Heart left ventricle (tissue), 16 donors: ENCODE measurements around the gene TGFB1. TPM values are rescaled to one million over a fixed set of nuclear protein-coding genes. Genes with fewer than 3 reads are reported as not detected.
A peak's percentile ranks its signal among the peaks of the same experiment; 100 is the strongest.

ENCODE experiments used
- ATAC-seq, 4 donors: fragments of 200-7000 bp; cut with Tn5 transposase; one replicate each; pipeline ENCODE4 v1.9.1; 2020 to 2022; ENCODE audit warnings: moderate library complexity in 4 of 4, mild to moderate bottlenecking in 3 of 4, moderate number of reproducible peaks in 1 of 4
- DNase-seq, 5 donors: peaks; one replicate each; pipeline ENCODE4 v3.0.0-alpha.2; 2020
- H3K27ac ChIP-seq, 12 donors: fragments of 200-600 bp; sonication (generic) in 4 of 12; one replicate each; pipeline versions ENCODE4 v1.5.0 to v1.8.0; 2016 to 2022; ENCODE audit warnings: mild to moderate bottlenecking in 2 of 12
- H3K27me3 ChIP-seq, 9 donors: fragments of 200-600 bp; sonication (generic) in 2 of 9; one replicate each; pipeline versions ENCODE4 v1.5.1 to v1.8.0; 2016 to 2022; ENCODE audit warnings: mild to moderate bottlenecking in 3 of 9
- H3K36me3 ChIP-seq, 9 donors: fragments of 200-600 bp; sonication (generic) in 2 of 9; one replicate each; pipeline versions ENCODE4 v1.5.0 to v1.8.0; 2018 to 2022; ENCODE audit warnings: mild to moderate bottlenecking in 2 of 9
- H3K4me1 ChIP-seq, 12 donors: fragments of 200-600 bp; sonication (generic) in 4 of 12; one replicate each; pipeline versions ENCODE4 v1.5.0 to v1.8.0; 2016 to 2022; ENCODE audit warnings: mild to moderate bottlenecking in 3 of 12
- H3K4me3 ChIP-seq, 12 donors: fragments of 200-600 bp; sonication (generic) in 4 of 12; one replicate each; pipeline versions ENCODE4 v1.5.0 to v1.8.0; 2017 to 2022; ENCODE audit warnings: mild to moderate bottlenecking in 9 of 12, moderate library complexity in 4 of 12
- H3K9me3 ChIP-seq, 12 donors: fragments of 200-600 bp; sonication (generic) in 4 of 12; one replicate each; pipeline versions ENCODE4 v1.5.0 to v1.8.0; 2016 to 2022; ENCODE audit warnings: mild to moderate bottlenecking in 1 of 12
- POLR2A ChIP-seq, 2 donors: fragments of 450-650 bp; IDR thresholded peaks; one replicate each; pipeline ENCODE4 v1.6.1; 2017; ENCODE audit warnings: antibody characterized with exemption in 2 of 2, mild to moderate bottlenecking in 2 of 2, moderate library complexity in 2 of 2
- WGBS, 4 donors: extraction: QIAGEN DNeasy Blood & Tissue Kit in 2 of 4; methylation state at CpG; one replicate each; pipeline versions ENCODE4 v1.1.5 to v1.1.7; 2013 to 2018; 5-methylcytosine and 5-hydroxymethylcytosine counted together
- intact Hi-C, 10 donors: fragments of 100-400 bp; cut with DNase I; formaldehyde crosslinking; loops; one replicate each; pipeline versions ENCODE4 v1.11.1 to v1.14.2; 2022
- polyA plus RNA-seq, 2 donors: library from polyadenylated mRNA; stranded (reverse); fragments of 200-250 nt; gene quantifications; one replicate each; pipeline ENCODE4 v1.2.3, GENCODE V29; 2013
- total RNA-seq, 9 donors: library from RNA; depleted of rRNA in 2 of 9; stranded (reverse); fragments of >200 nt in 2 of 9; fragmentation: NEBNext Ultra II Directional in 3 of 9; extraction: Animal tissue kit (Norgen Biotek cat#: 25700) in 3 of 9; gene quantifications; one replicate each; pipeline versions ENCODE4 v1.1.0 to v1.2.4, GENCODE V29; 2016 to 2023
- TF ChIP-seq, protein P1 (sequence below), 12 donors: fragments of 200-600 bp; sonication (generic) in 4 of 12; IDR thresholded peaks; one replicate each; pipeline versions ENCODE4 v1.5.0 to v1.8.0; 2018 to 2022; ENCODE audit warnings: antibody characterized with exemption in 12 of 12, mild to moderate bottlenecking in 5 of 12
- donor health status: ischemic (EF 13 %, LVEDD 7.1; RV severe dilation, severe dysfunction).
- donor health status: healthy with polysubstance abuse.
- donor health status: DM: no; HTN: yes; CAD: no.
- donor health status: DM: no; HTN: no; CAD: no.
- donor health status: ischemic (EF 25% LVEDD 6.9; RV normal size, moderate dysfunction).
- donor health status: ischemic (EF 25% LVEDD 5.7; RV mildly dilated, moderate dysfunction).
- donor health status: healthy.
- donor health status: DM: yes; HTN: yes; CAD: no.
- donor health status: ischemic (EF 35%, LVEDD 5.7; RV mildly dilated, moderate dysfunction).
- donor health status: nonischemic (EF 11% LVEDD 7.7; RV severe dilation, severe dysfunction).
- donor health status: DM: yes; HTN: yes; CAD: no.
- donor health status: PGD.
- donor health status: ischemic (EF 29% LVEDD 5.4; RV normal size, mild dysfunction).
- donor health status: nonischemic (EF 23%, LVEDD 6.1; RV moderate dilation, normal function).

TGFB1 gene
- total and polyA plus RNA-seq, 11 donors: 9.4 to 68.8 (median 13.9) TPM

DNA sequence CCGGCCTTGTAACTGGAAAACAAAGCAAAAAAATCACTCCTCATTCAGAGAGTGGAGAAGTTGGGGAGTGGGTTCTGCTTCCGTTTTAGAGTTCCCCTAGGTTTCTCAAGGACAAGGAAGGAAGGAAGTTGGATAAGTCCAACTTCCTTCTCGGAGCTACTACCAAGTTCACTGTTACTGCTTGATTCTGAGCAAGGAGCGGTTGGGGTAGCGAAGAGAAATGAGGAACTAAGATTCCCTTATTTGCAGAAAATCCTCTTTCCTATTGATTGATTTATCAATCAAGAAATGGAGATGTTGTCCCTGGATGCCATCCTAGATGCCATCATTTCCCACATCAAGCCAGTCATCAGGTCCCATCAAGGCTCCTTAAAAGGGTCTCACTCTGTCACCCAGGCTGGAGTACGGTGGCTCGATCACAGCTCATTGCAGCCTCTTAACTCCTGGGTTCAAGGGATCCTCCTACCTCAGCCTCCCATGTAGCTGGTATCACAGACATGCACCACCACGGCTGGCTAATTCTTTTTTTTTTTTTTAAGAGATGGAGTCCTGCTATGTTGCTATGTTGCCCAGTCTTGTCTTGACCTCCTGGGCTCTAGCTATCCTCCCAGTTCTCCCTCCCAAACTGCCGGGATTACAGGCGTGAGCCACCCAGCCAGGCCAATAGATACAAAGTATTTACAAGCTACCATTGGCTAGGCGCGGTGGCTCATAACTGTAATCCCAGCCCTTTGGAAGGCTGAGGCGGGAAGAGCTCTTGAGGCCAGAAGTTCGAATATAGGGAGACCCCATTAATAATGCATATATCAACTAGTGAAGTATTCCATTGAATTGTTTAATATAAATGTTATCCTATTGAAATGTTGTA, 11.0 kb upstream of the TGFB1 start:
- Histone ChIP-seq H3K9me3 (no peaks in the 10 kb centered on the region), H3K4me3 (peak overlapping the region; percentile 64 to 91 (median 76)), H3K4me1 (peaks cover 0 to 58% (median 9%) of the 10 kb centered on the region in 12 donors), H3K27me3 (no peaks in the 10 kb centered on the region), H3K27ac (peak overlapping the region; percentile 91 to 100 (median 98)), H3K36me3 (no peaks in the 10 kb centered on the region)
- TF ChIP-seq, protein P1, sequence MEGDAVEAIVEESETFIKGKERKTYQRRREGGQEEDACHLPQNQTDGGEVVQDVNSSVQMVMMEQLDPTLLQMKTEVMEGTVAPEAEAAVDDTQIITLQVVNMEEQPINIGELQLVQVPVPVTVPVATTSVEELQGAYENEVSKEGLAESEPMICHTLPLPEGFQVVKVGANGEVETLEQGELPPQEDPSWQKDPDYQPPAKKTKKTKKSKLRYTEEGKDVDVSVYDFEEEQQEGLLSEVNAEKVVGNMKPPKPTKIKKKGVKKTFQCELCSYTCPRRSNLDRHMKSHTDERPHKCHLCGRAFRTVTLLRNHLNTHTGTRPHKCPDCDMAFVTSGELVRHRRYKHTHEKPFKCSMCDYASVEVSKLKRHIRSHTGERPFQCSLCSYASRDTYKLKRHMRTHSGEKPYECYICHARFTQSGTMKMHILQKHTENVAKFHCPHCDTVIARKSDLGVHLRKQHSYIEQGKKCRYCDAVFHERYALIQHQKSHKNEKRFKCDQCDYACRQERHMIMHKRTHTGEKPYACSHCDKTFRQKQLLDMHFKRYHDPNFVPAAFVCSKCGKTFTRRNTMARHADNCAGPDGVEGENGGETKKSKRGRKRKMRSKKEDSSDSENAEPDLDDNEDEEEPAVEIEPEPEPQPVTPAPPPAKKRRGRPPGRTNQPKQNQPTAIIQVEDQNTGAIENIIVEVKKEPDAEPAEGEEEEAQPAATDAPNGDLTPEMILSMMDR (IDR thresholded peaks at IDR 0.05): no peak
- no peak for TF ChIP-seq POLR2A (IDR thresholded peaks at IDR 0.05)
- ATAC-seq (peak in 1 of 4 donors; percentile 0), DNase-seq (no peak)
- intact Hi-C loops: loop anchor here in 1 of 10 donors (1.0 kb wide), 1 partner anchor 33 kb away; the partner anchor contains the start of genes BCKDHA and EXOSC5
- 75 to 78% (median 77%) methylated on average over 14 of the region's 14 CpGs for WGBS, 4 donors

DNA sequence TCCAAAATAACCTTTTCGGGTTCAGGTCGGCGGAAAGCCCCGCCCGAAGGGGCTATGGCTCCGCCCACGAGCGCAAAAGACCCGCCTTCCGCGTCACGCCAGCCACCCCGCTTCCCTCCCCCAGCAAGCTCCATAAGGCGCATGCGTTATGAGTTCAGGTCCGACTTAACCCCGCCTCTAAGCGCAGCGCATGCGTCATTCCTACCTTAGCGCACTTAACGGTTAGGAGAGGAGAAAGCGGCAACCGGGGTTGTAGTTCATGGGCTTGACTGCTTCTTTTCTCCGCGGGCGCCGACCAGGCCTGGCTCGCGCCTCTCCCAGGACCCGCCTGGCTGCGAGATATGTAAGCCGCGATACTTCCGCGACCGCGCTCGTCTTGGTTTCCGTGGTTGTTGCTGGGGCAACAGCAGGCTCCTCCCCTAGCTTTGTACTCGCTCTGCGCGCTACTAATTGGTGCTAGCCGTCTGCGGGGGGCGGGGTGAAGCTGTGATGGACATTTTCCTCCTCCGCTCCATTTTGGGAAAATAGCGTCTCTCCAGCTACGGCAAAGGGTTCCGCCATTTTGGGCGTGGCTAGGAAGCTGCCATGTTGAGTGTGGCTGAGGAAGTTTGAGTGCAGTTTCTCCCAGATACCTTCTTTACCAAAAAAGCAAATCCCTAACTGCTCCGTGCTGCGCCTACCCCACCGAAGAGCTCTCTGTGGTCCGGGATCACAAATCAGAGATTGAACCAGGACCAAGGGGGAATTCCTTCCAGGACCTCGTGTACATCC, 10.2 kb upstream of the TGFB1 start, which contains the start of gene B9D2:
Gene B9D2 (minus strand): TSS at position 397 of the 771 bp plus-strand sequence. CDS start 630 bp downstream, outside the sequence.
- peak within 1 kb of the TSS; percentile 91 to 100 (median 98) for H3K27ac ChIP-seq
- H3K4me1 ChIP-seq: peaks cover 0 to 53% (median 9%) of the 10 kb centered on the region in 12 donors
- TF ChIP-seq, protein P1 (IDR thresholded peaks at IDR 0.05): no peak
- TF ChIP-seq POLR2A (IDR thresholded peaks at IDR 0.05): peak in 1 of 2 donors; percentile 66
- peak within 1 kb of the TSS; percentile 64 to 91 (median 76) for H3K4me3 ChIP-seq
- peak; percentile 97 to 99 (median 98) for DNase-seq
- no peaks in the 10 kb centered on the region for H3K27me3 ChIP-seq
- intact Hi-C loops: loop anchor here in 1 of 10 donors (1.0 kb wide), 1 partner anchor 33 kb away; the partner anchor contains the start of genes BCKDHA and EXOSC5
- peak; percentile 97 to 98 (median 98) for ATAC-seq
- WGBS, 4 donors: 0 to 1% (median 1%) methylated on average over 48 to 56 of the region's 56 CpGs
- no peaks in the 10 kb centered on the region for H3K9me3 ChIP-seq
- H3K36me3 ChIP-seq: no peaks in the 10 kb centered on the region

DNA sequence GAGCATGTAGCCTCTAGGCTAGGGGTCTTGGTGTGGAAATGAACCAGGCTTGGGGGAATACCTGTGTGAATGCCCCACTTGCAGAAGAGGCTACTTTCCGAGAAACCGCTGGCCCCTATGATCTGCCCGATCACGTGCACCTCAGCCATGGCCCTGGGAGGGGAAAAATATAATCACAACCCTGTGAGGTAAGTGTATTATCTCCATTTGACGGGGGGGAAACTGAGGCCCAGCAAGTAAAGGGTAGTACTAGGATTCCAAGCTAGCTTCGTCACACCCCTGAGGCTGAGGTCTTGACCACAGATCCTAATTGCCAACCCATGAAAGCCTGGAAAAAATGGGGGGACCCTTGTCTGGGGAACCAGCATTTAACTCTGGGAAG, 9.6 kb upstream of the TGFB1 start:
- Histone ChIP-seq H3K4me3 (peak overlapping the region; percentile 64 to 91 (median 76)), H3K4me1 (peaks cover 0 to 51% (median 9%) of the 10 kb centered on the region in 12 donors), H3K36me3 (no peaks in the 10 kb centered on the region), H3K9me3 (no peaks in the 10 kb centered on the region), H3K27ac (peak overlapping the region; percentile 91 to 100 (median 98)), H3K27me3 (no peaks in the 10 kb centered on the region)
- no peak for DNase-seq
- TF ChIP-seq, protein P1 (IDR thresholded peaks at IDR 0.05): no peak
- TF ChIP-seq POLR2A (IDR thresholded peaks at IDR 0.05): no peak
- intact Hi-C loops: no loop called here
- peak in 1 of 4 donors; percentile 1 for ATAC-seq
- 40 to 55% (median 49%) methylated on average over 6 of the region's 6 CpGs for WGBS, 4 donors
